Transverse colon (tissue), 4 donors: ENCODE measurements around the gene PDZD7. TPM values are rescaled to one million over a fixed set of nuclear protein-coding genes. Genes with fewer than 3 reads are reported as not detected.

Experiments used
- DNase-seq: peaks from one replicate; pipeline ENCODE4 v3.0.0-alpha.2; 2019
- H3K27ac ChIP-seq, 4 donors: fragments of 200-600 bp; sonication (generic); 2 replicates each; pipeline ENCODE4 v1.5.1; 2016 to 2018; ENCODE audit warnings: inconsistent platforms in 4 of 4
- H3K27me3 ChIP-seq: fragments of 200-600 bp; sonication (generic); 2 replicates; pipeline ENCODE4 v1.5.1; 2017; ENCODE audit warnings: inconsistent platforms
- H3K36me3 ChIP-seq, 4 donors: fragments of 200-600 bp; sonication (generic); 2 replicates each; pipeline ENCODE4 v1.5.1; 2017 to 2019; ENCODE audit warnings: inconsistent platforms in 4 of 4
- H3K4me1 ChIP-seq, 4 donors: fragments of 200-600 bp; sonication (generic); 2 replicates each; pipeline ENCODE4 v1.5.1; 2017 to 2020; ENCODE audit warnings: inconsistent platforms in 4 of 4
- H3K4me3 ChIP-seq, 4 donors: fragments of 200-600 bp; sonication (generic); 1 replicate in 1 of 4; 2 replicates in 3 of 4; pipeline versions ENCODE4 v1.5.1 to v1.6.1; 2017 to 2019; ENCODE audit warnings: inconsistent platforms in 4 of 4
- H3K9me3 ChIP-seq, 2 donors: fragments of 200-600 bp; sonication (generic); 2 replicates each; pipeline ENCODE4 v1.5.1; 2017 to 2019; ENCODE audit warnings: inconsistent platforms in 2 of 2
- CTCF ChIP-seq, 5 experiments: fragments of 200-600 bp in 3 of 5; fragments of 450-650 bp in 2 of 5; sonication (generic) in 3 of 5; IDR thresholded peaks; 1 replicate in 2 of 5; 2 replicates in 3 of 5; pipeline ENCODE4 v1.5.1; 2016 to 2017; ENCODE audit warnings: antibody characterized with exemption in 5 of 5, inconsistent platforms in 3 of 5, mild to moderate bottlenecking in 2 of 5, moderate library complexity in 1 of 5
- EP300 ChIP-seq: sonication (generic); formaldehyde crosslinking; IDR thresholded peaks from one replicate; pipeline ENCODE4 v1.6.1; 2017; ENCODE audit warnings: antibody characterized with exemption, low read depth
- POLR2A ChIP-seq: fragments of 450-650 bp; IDR thresholded peaks from one replicate; pipeline ENCODE4 v1.6.1; 2016; ENCODE audit warnings: antibody characterized with exemption, mild to moderate bottlenecking, moderate library complexity
- POLR2AphosphoS5 ChIP-seq, 3 donors: sonication (generic); formaldehyde crosslinking; IDR thresholded peaks; one replicate each; pipeline ENCODE4 v1.6.1; 2016; ENCODE audit warnings: antibody characterized with exemption in 3 of 3
- WGBS, 2 donors: methylation state at CpG; one replicate each; pipeline ENCODE4 v1.1.5; 2018; ENCODE audit warnings: low coverage in 1 of 2; 5-methylcytosine and 5-hydroxymethylcytosine counted together
- in situ Hi-C, 4 donors: fragments of 200-750 bp; cut with MboI; loops; one replicate each; pipeline versions ENCODE4 v1.15.0 to v1.15.1; 2017; ENCODE audit warnings: low sequenced_read_pairs in 3 of 4, low pct_ligation_motif_present in 1 of 4, low pct_unique_long_range_greater_than_20kb in 1 of 4
- intact Hi-C: fragments of 100-400 bp; cut with DNase I; formaldehyde crosslinking; loops from one replicate; pipeline ENCODE4 v1.15.1; 2023; ENCODE audit warnings: low total_unique reads
- total RNA-seq, 4 donors: library from RNA; depleted of rRNA; stranded (reverse); fragments of >200 nt; gene quantifications; one replicate each; pipeline ENCODE4 v1.1.0, GENCODE V29; 2016

PDZD7 gene
- total RNA-seq, 4 donors from 2014 or later, result 0.27 to 2.0 (median 0.64) TPM; not detected in 1

- Histone ChIP-seq H3K9me3 (no peaks in the 10 kb centered on the region), H3K36me3 (peaks cover 0 to 4% (median 1%) of the 10 kb centered on the region in 4 donors), H3K4me3 (peak overlapping the region; percentile 63 to 92 (median 78)), H3K27me3 (no peaks in the 10 kb centered on the region), H3K4me1 (peaks cover 17 to 27% (median 22%) of the 10 kb centered on the region in 4 donors), H3K27ac (peak overlapping the region; percentile 77 to 90 (median 86))
- in situ Hi-C loops (no loop called here), intact Hi-C loops (no loop called here)
- TF ChIP-seq POLR2A, result no peak
- no peak for TF ChIP-seq EP300
- no peak for TF ChIP-seq POLR2AphosphoS5 (IDR thresholded peaks at IDR 0.05)
- no peak for TF ChIP-seq CTCF (IDR thresholded peaks at IDR 0.05)
- DNase-seq, result no peak
- 0 to 2% methylated on average over 15 of the region's 15 CpGs for WGBS, 2 donors
Measured at GRCh38 chr10:100987685-100988049, 43.3 kb downstream of the PDZD7 start.

- H3K27ac ChIP-seq, result peak within 1 kb of the TSS; percentile 77 to 90 (median 86)
- intact Hi-C loops (no loop called here), in situ Hi-C loops (no loop called here)
- peaks cover 0 to 4% (median 1%) of the 10 kb centered on the region in 4 donors for H3K36me3 ChIP-seq
- H3K4me1 ChIP-seq, result peaks cover 17 to 27% (median 22%) of the 10 kb centered on the region in 4 donors
- H3K27me3 ChIP-seq, result no peaks in the 10 kb centered on the region
- 0 to 1% methylated on average over 1 to 65 of the region's 75 CpGs for WGBS, 2 donors
- no peaks in the 10 kb centered on the region for H3K9me3 ChIP-seq
- peak; percentile 88 for DNase-seq
- TF ChIP-seq POLR2A, result peak; percentile 63
- peak; percentile 25 to 83 (median 69) for TF ChIP-seq POLR2AphosphoS5 (IDR thresholded peaks at IDR 0.05)
- no peak for TF ChIP-seq EP300
- no peak for TF ChIP-seq CTCF (IDR thresholded peaks at IDR 0.05)
- H3K4me3 ChIP-seq, result peak within 1 kb of the TSS; percentile 63 to 92 (median 78)
Measured at GRCh38 chr10:100986952-100987684, 43.8 kb downstream of the PDZD7 start, which contains the start of the genes MRPL43 and TWNK. MRPL43 (minus strand) TSS chr10:100987497; CDS start chr10:100987443, 54 bp downstream. TWNK (plus strand) TSS chr10:100987543; CDS start chr10:100988211, 668 bp downstream.

GRCh38 chr10:100986623-100986951 is 44.3 kb downstream of the PDZD7 start:
- in situ Hi-C loops (no loop called here), intact Hi-C loops (no loop called here)
- Histone ChIP-seq H3K36me3 (peaks cover 0 to 4% (median 1%) of the 10 kb centered on the region in 4 donors), H3K9me3 (no peaks in the 10 kb centered on the region), H3K4me1 (peaks cover 17 to 27% (median 22%) of the 10 kb centered on the region in 4 donors), H3K4me3 (peak overlapping the region; percentile 63 to 92 (median 78)), H3K27me3 (no peaks in the 10 kb centered on the region), H3K27ac (peak overlapping the region; percentile 77 to 90 (median 86))
- no peak for DNase-seq
- TF ChIP-seq POLR2AphosphoS5 (IDR thresholded peaks at IDR 0.05) (peak in 1 of 3 donors; percentile 4), POLR2A (no peak)
- WGBS, 2 donors, result 24% methylated on average over 2 of the region's 17 CpGs; no CpG with 5 or more reads in 1 of the 2 donors

- H3K4me3 ChIP-seq, result no peak overlapping the region
- 57 to 70% methylated on average over 4 to 5 of the region's 5 CpGs for WGBS, 2 donors
- DNase-seq, result no peak
- no peak overlapping the region for H3K27ac ChIP-seq
- no peaks in the 10 kb centered on the region for H3K36me3 ChIP-seq
- no peaks in the 10 kb centered on the region for H3K9me3 ChIP-seq
- no peak for TF ChIP-seq CTCF (IDR thresholded peaks at IDR 0.05)
- TF ChIP-seq POLR2A, result no peak
- no peak for TF ChIP-seq EP300
- no peak for TF ChIP-seq POLR2AphosphoS5 (IDR thresholded peaks at IDR 0.05)
- H3K4me1 ChIP-seq, result peaks cover 17 to 27% (median 22%) of the 10 kb centered on the region in 4 donors
- in situ Hi-C loops, result no loop called here
- H3K27me3 ChIP-seq, result no peaks in the 10 kb centered on the region
- intact Hi-C loops, result no loop called here
Measured at GRCh38 chr10:100985336-100985735, 45.6 kb downstream of the PDZD7 start.
